ENCODE data around the gene AKNA. TPM values are rescaled to one million over a fixed set of nuclear protein-coding genes. Genes with fewer than 3 reads are reported as not detected.

AKNA gene
- total and polyA plus RNA-seq, 2 experiments from 2014 or later, result 6.6 to 13.8 TPM

GRCh38 chr9:114425126-114425525, 37.3 kb upstream of the AKNA start:
- no peaks in the 10 kb centered on the region for H3K9me3 ChIP-seq (ENCODE audit: low read depth)
- H3K4me3 ChIP-seq, result no peak overlapping the region
- no peak overlapping the region for H2AFZ ChIP-seq
- H4K20me1 ChIP-seq (ENCODE audit: insufficient read depth, poor library complexity, severe bottlenecking), result no peaks in the 10 kb centered on the region
- TF ChIP-seq EZH2 (IDR thresholded peaks at IDR 0.05; ENCODE audit: borderline replicate concordance) (no peak), CTCF (IDR thresholded peaks at IDR 0.05; ENCODE audit: poor library complexity) (no peak), EZH2phosphoT487 (IDR thresholded peaks at IDR 0.05; ENCODE audit: low read depth, severe bottlenecking, unreplicated experiment) (no peak)
- H3K9me2 ChIP-seq (replicated peaks; ENCODE audit: insufficient read depth), result no peaks in the 10 kb centered on the region
- H3K4me1 ChIP-seq (ENCODE audit: insufficient read depth), result no peaks in the 10 kb centered on the region
- no peak overlapping the region for H3K4me2 ChIP-seq
- no peak overlapping the region for H3K27ac ChIP-seq
- DNase-seq (ENCODE audit: low spot score), result no peak
- WGBS (ENCODE audit: low lambda C conversion rate, missing lambda C conversion rate), result 92% methylated on average over 11 of the region's 11 CpGs
- no peaks in the 10 kb centered on the region for H3K79me2 ChIP-seq
- H3K27me3 ChIP-seq, result no peaks in the 10 kb centered on the region
- H3K36me3 ChIP-seq (replicated peaks; ENCODE audit: insufficient read depth, low read depth), result no peaks in the 10 kb centered on the region

- Histone ChIP-seq H3K9me3 (ENCODE audit: low read depth) (no peaks in the 10 kb centered on the region), H3K27me3 (no peaks in the 10 kb centered on the region), H3K9me2 (replicated peaks; ENCODE audit: insufficient read depth) (no peaks in the 10 kb centered on the region), H3K4me1 (ENCODE audit: insufficient read depth) (no peaks in the 10 kb centered on the region), H2AFZ (no peak overlapping the region), H4K20me1 (ENCODE audit: insufficient read depth, poor library complexity, severe bottlenecking) (no peaks in the 10 kb centered on the region), H3K36me3 (replicated peaks; ENCODE audit: insufficient read depth, low read depth) (no peaks in the 10 kb centered on the region), H3K79me2 (no peaks in the 10 kb centered on the region), H3K4me3 (no peak overlapping the region), H3K4me2 (no peak overlapping the region), H3K27ac (no peak overlapping the region)
- DNase-seq (ENCODE audit: low spot score), result no peak
- no peak for TF ChIP-seq EZH2phosphoT487 (IDR thresholded peaks at IDR 0.05; ENCODE audit: low read depth, severe bottlenecking, unreplicated experiment)
- TF ChIP-seq CTCF (IDR thresholded peaks at IDR 0.05; ENCODE audit: poor library complexity), result no peak
- no peak for TF ChIP-seq EZH2 (IDR thresholded peaks at IDR 0.05; ENCODE audit: borderline replicate concordance)
- WGBS (ENCODE audit: low lambda C conversion rate, missing lambda C conversion rate), result 87% methylated on average over 12 of the region's 12 CpGs
Measured at GRCh38 chr9:114424126-114424525, 36.3 kb upstream of the AKNA start.

- Histone ChIP-seq H4K20me1 (ENCODE audit: insufficient read depth, poor library complexity, severe bottlenecking) (no peaks in the 10 kb centered on the region), H3K9me2 (replicated peaks; ENCODE audit: insufficient read depth) (no peaks in the 10 kb centered on the region), H3K4me3 (no peak overlapping the region), H3K27ac (no peak overlapping the region), H3K9me3 (ENCODE audit: low read depth) (no peaks in the 10 kb centered on the region), H3K4me1 (ENCODE audit: insufficient read depth) (no peaks in the 10 kb centered on the region), H3K36me3 (replicated peaks; ENCODE audit: insufficient read depth, low read depth) (no peaks in the 10 kb centered on the region), H3K4me2 (no peak overlapping the region), H3K27me3 (no peaks in the 10 kb centered on the region), H2AFZ (no peak overlapping the region), H3K79me2 (no peaks in the 10 kb centered on the region)
- DNase-seq (ENCODE audit: low spot score), result no peak
- WGBS (ENCODE audit: low lambda C conversion rate, missing lambda C conversion rate), result 93% methylated on average over 14 of the region's 14 CpGs
- TF ChIP-seq CTCF (IDR thresholded peaks at IDR 0.05; ENCODE audit: poor library complexity) (no peak), EZH2 (IDR thresholded peaks at IDR 0.05; ENCODE audit: borderline replicate concordance) (no peak), EZH2phosphoT487 (IDR thresholded peaks at IDR 0.05; ENCODE audit: low read depth, severe bottlenecking, unreplicated experiment) (no peak)
Measured at GRCh38 chr9:114423181-114423580, 35.4 kb upstream of the AKNA start.

- H3K9me2 ChIP-seq (replicated peaks; ENCODE audit: insufficient read depth), result no peaks in the 10 kb centered on the region
- H3K4me1 ChIP-seq (ENCODE audit: insufficient read depth), result peaks cover 4% of the 10 kb centered on the region
- DNase-seq (ENCODE audit: low spot score), result no peak
- TF ChIP-seq EZH2phosphoT487 (IDR thresholded peaks at IDR 0.05; ENCODE audit: low read depth, severe bottlenecking, unreplicated experiment) (no peak), CTCF (IDR thresholded peaks at IDR 0.05; ENCODE audit: poor library complexity) (no peak), EZH2 (IDR thresholded peaks at IDR 0.05; ENCODE audit: borderline replicate concordance) (no peak)
- no peak overlapping the region for H3K4me2 ChIP-seq
- H3K36me3 ChIP-seq (replicated peaks; ENCODE audit: insufficient read depth, low read depth), result no peaks in the 10 kb centered on the region
- no peaks in the 10 kb centered on the region for H3K27me3 ChIP-seq
- H3K4me3 ChIP-seq, result no peak overlapping the region
- H4K20me1 ChIP-seq (ENCODE audit: insufficient read depth, poor library complexity, severe bottlenecking), result no peaks in the 10 kb centered on the region
- H3K79me2 ChIP-seq, result no peaks in the 10 kb centered on the region
- no peaks in the 10 kb centered on the region for H3K9me3 ChIP-seq (ENCODE audit: low read depth)
- 89% methylated on average over 2 of the region's 2 CpGs for WGBS (ENCODE audit: low lambda C conversion rate, missing lambda C conversion rate)
- H2AFZ ChIP-seq, result no peak overlapping the region
- no peak overlapping the region for H3K27ac ChIP-seq
Measured at GRCh38 chr9:114421147-114421546, 33.4 kb upstream of the AKNA start.

All from hepatocyte (in vitro differentiated cells).